ENCODE measurements around the gene CEP104. TPM values are rescaled to one million over a fixed set of nuclear protein-coding genes. Genes with fewer than 3 reads are reported as not detected.
A peak's percentile ranks its signal among the peaks of the same experiment; 100 is the strongest.

The CEP104 gene
- total RNA-seq, 2 experiments from 2014 or later = 29.0 to 32.8 TPM

- H3K4me3 Mint-ChIP-seq = no peak overlapping the region
- H3K36me3 Mint-ChIP-seq = peaks cover 20% of the 10 kb centered on the region
- no peaks in the 10 kb centered on the region for H3K9me3 Mint-ChIP-seq
- CTCF ChIA-PET = interaction anchor here (0.9 to 1.6 kb wide), 3 partner anchors 9 to 64 kb away, joined by 4 to 7 read pairs (median 5); partner anchors contain the start of gene LRRC47
- H3K4me1 Mint-ChIP-seq (ENCODE audit: low read depth) = peaks cover 27% of the 10 kb centered on the region
- H3K27me3 Mint-ChIP-seq = no peaks in the 10 kb centered on the region
- POLR2A ChIA-PET = interaction anchor here (0.9 to 1.5 kb wide), 3 partner anchors 8 to 102 kb away, joined by 3 to 10 read pairs (median 3); partner anchors contain the start of gene LRRC47
- intact Hi-C loops (cut with micrococcal nuclease) = loop anchor here (1.0 kb wide), 2 partner anchors 8 to 13 kb away; partner anchors contain the start of gene LRRC47
- DNase-seq = no peak
- peak overlapping the region; percentile 64 for H3K27ac Mint-ChIP-seq
Observed at GRCh38 chr1:3787745-3788605, 69.0 kb downstream of the CEP104 start.

- ChIA-PET CTCF (interaction anchor here (0.9 to 1.6 kb wide), 3 partner anchors 9 to 63 kb away, joined by 4 to 7 read pairs (median 5); partner anchors contain the start of gene LRRC47), POLR2A (interaction anchor here (0.9 to 1.5 kb wide), 3 partner anchors 9 to 103 kb away, joined by 3 to 10 read pairs (median 3); partner anchors contain the start of gene LRRC47)
- intact Hi-C loops (cut with micrococcal nuclease) = loop anchor here (1.0 kb wide), 2 partner anchors 9 to 14 kb away; partner anchors contain the start of gene LRRC47
Observed at GRCh38 chr1:3787349-3787715, 69.7 kb downstream of the CEP104 start.

GRCh38 chr1:3786468-3787348, 70.3 kb downstream of the CEP104 start:
- H3K4me3 Mint-ChIP-seq = no peak overlapping the region

More at GRCh38 chr1:3787349-3787715, 69.7 kb downstream of the CEP104 start:
- Mint-ChIP-seq H3K27me3 (no peaks in the 10 kb centered on the region), H3K9me3 (no peaks in the 10 kb centered on the region), H3K36me3 (peaks cover 21% of the 10 kb centered on the region), H3K4me3 (no peak overlapping the region), H3K4me1 (ENCODE audit: low read depth) (peaks cover 22% of the 10 kb centered on the region), H3K27ac (peak overlapping the region; percentile 64)
- DNase-seq = peak; percentile 88

DNA sequence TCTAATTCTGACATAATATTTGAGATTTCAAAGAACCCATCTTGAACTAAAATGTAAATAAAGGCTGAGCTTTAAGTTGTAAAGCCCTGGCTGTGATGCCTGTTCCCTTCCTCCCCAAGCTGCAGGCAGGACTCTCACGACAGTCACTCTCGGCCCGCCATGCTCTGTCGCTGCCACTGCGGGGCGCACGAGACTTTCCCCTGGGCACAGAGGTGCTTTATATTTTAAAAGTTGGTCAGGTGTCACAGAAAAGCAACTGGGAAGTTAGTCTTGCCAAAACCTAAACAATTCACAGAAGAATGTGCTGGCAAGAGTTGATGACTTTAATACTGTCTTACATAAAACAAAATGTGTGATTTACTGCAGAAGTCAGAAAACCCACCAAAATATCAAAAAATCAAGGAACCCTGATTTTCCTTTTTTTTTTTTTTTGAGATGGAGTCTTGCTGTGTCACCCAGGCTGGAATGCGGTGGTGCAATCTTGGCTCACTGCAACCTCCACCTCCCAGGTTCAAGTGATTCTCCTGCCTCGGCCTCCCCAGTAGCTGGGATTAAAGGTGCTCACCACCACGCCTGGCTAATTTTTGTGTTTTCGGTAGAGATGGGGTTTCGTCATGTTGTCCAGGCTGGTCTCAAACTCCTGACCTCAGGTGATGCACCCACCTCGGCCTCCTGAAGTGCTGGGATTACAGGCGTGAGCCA, 71.4 kb downstream of the CEP104 start:
- DNase-seq = peak; percentile 34
- intact Hi-C loops (cut with micrococcal nuclease) = no loop called here
- POLR2A ChIA-PET = interaction anchor here (0.8 to 1.0 kb wide), 2 partner anchors 9 to 11 kb away, joined by 3 to 4 read pairs; partner anchors contain the start of gene LRRC47
- Mint-ChIP-seq H3K4me3 (no peak overlapping the region), H3K4me1 (ENCODE audit: low read depth) (peaks cover 19% of the 10 kb centered on the region), H3K9me3 (no peaks in the 10 kb centered on the region), H3K27me3 (no peaks in the 10 kb centered on the region), H3K36me3 (peaks cover 28% of the 10 kb centered on the region), H3K27ac (no peak overlapping the region)
- CTCF ChIA-PET = interaction anchor here (1.2 to 2.2 kb wide), 2 partner anchors 10 to 12 kb away, joined by 4 to 10 read pairs; no protein-coding TSS in a partner anchor

More at GRCh38 chr1:3786468-3787348, 70.3 kb downstream of the CEP104 start:
- Mint-ChIP-seq H3K36me3 (peaks cover 25% of the 10 kb centered on the region), H3K27ac (peak overlapping the region; percentile 64), H3K27me3 (no peaks in the 10 kb centered on the region), H3K4me1 (ENCODE audit: low read depth) (peaks cover 19% of the 10 kb centered on the region), H3K9me3 (no peaks in the 10 kb centered on the region)
- ChIA-PET POLR2A (interaction anchor here (0.9 to 1.5 kb wide), 4 partner anchors 9 to 103 kb away, joined by 3 to 10 read pairs (median 4); partner anchors contain the start of gene LRRC47), CTCF (interaction anchor here (0.9 to 2.2 kb wide), 4 partner anchors 10 to 62 kb away, joined by 4 to 10 read pairs (median 6); partner anchors contain the start of gene LRRC47)
- intact Hi-C loops (cut with micrococcal nuclease) = loop anchor here (1.0 kb wide), 2 partner anchors 10 to 15 kb away; partner anchors contain the start of gene LRRC47
- DNase-seq = no peak

DNA sequence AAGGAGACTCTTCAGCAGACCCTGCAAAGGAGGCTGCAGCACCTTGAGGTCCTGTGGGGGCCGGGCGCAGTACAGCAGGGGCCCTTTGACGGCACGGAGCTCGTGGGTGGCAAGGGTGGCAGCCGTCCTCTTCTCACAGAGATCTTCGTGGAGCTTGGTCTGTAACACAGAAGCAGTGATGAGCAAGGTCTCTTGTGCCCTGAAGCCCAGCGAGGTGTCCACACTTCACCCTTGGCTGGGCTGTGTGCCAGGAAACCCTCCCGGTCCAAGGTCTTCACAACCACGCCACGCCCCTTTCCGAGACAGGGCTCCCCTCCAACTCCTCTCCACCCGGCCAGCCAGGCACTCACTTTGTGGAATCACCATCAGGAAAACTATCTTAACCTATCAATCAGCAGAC, 72.0 kb downstream of the CEP104 start:
- peaks cover 19% of the 10 kb centered on the region for H3K4me1 Mint-ChIP-seq (ENCODE audit: low read depth)
- no peaks in the 10 kb centered on the region for H3K9me3 Mint-ChIP-seq
- ChIA-PET CTCF (interaction anchor here (1.2 to 2.2 kb wide), 2 partner anchors 9 to 11 kb away, joined by 4 to 10 read pairs; no protein-coding TSS in a partner anchor), POLR2A (interaction anchor here (0.8 kb wide), 1 partner anchor 9 kb away, joined by 3 read pairs; no protein-coding TSS in a partner anchor)
- no peaks in the 10 kb centered on the region for H3K27me3 Mint-ChIP-seq
- peaks cover 33% of the 10 kb centered on the region for H3K36me3 Mint-ChIP-seq
- no peak for DNase-seq
- H3K4me3 Mint-ChIP-seq = no peak overlapping the region
- H3K27ac Mint-ChIP-seq = no peak overlapping the region
- intact Hi-C loops (cut with micrococcal nuclease) = no loop called here

DNA sequence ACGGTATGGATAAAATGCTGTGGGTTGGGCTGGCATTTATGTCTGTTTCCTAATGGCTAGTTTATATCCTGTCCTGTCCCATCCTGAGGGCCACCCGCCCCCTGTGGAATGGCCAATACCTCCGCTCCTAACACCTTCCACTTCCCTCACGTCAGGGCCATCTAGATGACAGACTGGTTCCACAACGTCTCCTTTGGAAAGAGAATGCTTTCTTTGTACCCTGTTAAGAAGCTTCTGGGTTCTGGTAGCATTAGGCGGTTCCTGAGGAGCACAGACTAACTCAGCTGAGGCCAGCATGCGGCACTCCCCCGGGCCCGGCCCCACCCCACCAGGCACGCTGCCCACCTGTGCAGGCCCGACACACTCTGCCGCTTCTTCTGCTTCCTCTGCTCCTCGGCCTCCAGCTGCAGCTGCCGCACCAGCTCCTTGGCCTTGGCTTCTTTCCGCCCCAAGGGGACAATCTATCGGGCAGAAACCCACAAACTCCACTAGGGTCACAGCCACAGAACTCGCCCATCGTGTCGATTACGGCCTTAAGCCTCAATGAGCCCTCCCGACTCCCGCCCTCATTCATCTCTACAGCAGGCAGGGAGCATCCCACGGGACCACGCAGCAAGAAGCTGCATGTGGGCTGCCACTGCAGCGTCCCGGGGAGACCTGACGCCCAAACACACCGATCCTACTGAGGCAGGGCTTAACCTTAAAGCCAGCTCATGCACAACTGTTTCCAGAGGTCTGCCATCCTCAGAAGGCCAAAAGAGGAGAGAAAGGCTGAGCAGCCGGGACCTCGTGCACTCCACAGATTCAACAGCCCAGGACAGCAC, 73.1 kb downstream of the CEP104 start:
- H3K27ac Mint-ChIP-seq = no peak overlapping the region
- CTCF ChIA-PET = interaction anchor here (1.2 kb wide), 1 partner anchor 10 kb away, joined by 4 read pairs; no protein-coding TSS in a partner anchor
- no peak for DNase-seq
- no peaks in the 10 kb centered on the region for H3K27me3 Mint-ChIP-seq
- peaks cover 19% of the 10 kb centered on the region for H3K4me1 Mint-ChIP-seq (ENCODE audit: low read depth)
- peaks cover 41% of the 10 kb centered on the region for H3K36me3 Mint-ChIP-seq
- no peaks in the 10 kb centered on the region for H3K9me3 Mint-ChIP-seq
- POLR2A ChIA-PET = no interaction called here
- intact Hi-C loops (cut with micrococcal nuclease) = no loop called here
- no peak overlapping the region for H3K4me3 Mint-ChIP-seq

- H3K27ac Mint-ChIP-seq = no peak overlapping the region
- H3K4me3 Mint-ChIP-seq = no peak overlapping the region
- no peaks in the 10 kb centered on the region for H3K27me3 Mint-ChIP-seq
- peaks cover 37% of the 10 kb centered on the region for H3K36me3 Mint-ChIP-seq
- no peak for DNase-seq
- no peaks in the 10 kb centered on the region for H3K9me3 Mint-ChIP-seq
- H3K4me1 Mint-ChIP-seq (ENCODE audit: low read depth) = peaks cover under 1% of the 10 kb centered on the region
- CTCF ChIA-PET = no interaction called here
- POLR2A ChIA-PET = no interaction called here
- intact Hi-C loops (cut with micrococcal nuclease) = no loop called here
Observed at GRCh38 chr1:3780901-3781300, 76.1 kb downstream of the CEP104 start.

- intact Hi-C loops (cut with micrococcal nuclease) = no loop called here
- ChIA-PET POLR2A (no interaction called here), CTCF (no interaction called here)
- H3K9me3 Mint-ChIP-seq = no peaks in the 10 kb centered on the region
- H3K27ac Mint-ChIP-seq = no peak overlapping the region
- DNase-seq = no peak
- peaks cover 2% of the 10 kb centered on the region for H3K4me1 Mint-ChIP-seq (ENCODE audit: low read depth)
- H3K27me3 Mint-ChIP-seq = no peaks in the 10 kb centered on the region
- H3K36me3 Mint-ChIP-seq = peaks cover 33% of the 10 kb centered on the region
- H3K4me3 Mint-ChIP-seq = no peak overlapping the region
Observed at GRCh38 chr1:3779912-3780416, 77.0 kb downstream of the CEP104 start.

GRCh38 chr1:3779265-3779911, 77.6 kb downstream of the CEP104 start:
- intact Hi-C loops (cut with micrococcal nuclease) = no loop called here
- CTCF ChIA-PET = interaction anchor here (0.6 kb wide), 1 partner anchor 161 kb away, joined by 3 read pairs; no protein-coding TSS in a partner anchor
- Mint-ChIP-seq H3K4me1 (ENCODE audit: low read depth) (peaks cover 2% of the 10 kb centered on the region), H3K27ac (no peak overlapping the region), H3K27me3 (no peaks in the 10 kb centered on the region), H3K4me3 (no peak overlapping the region), H3K9me3 (no peaks in the 10 kb centered on the region), H3K36me3 (peaks cover 29% of the 10 kb centered on the region)
- no peak for DNase-seq
- POLR2A ChIA-PET = no interaction called here
